Measurements from ENCODE around the gene HDAC7.

The HDAC7 gene

DNA sequence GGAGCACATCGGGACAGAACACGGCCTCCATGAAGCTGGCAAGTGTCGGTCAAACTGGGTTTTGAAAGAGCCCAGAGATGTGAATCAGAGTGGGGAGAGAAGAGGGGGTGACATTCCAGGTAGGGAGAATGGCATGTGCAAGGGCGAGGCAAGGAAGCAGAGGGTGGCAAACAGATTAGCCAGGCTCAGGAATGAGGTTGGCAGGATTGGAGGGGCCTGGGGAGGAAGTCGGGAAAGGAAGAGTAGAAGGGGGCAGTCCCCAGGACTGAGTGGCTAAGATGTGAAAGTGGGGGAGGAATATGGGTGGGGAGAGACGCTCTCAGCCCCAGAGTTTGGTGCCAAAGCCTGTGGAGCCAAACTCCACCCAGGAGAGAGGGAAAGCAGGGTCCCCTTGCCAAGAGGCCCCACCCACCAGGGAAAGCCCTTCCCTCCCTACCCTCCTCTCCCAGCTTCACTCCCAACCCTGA is 5.5 kb upstream of the HDAC7 start:
- FAIRE-seq: no peak
- no peak for DNase-seq (ENCODE audit: insufficient read length)
- TF ChIP-seq TAF1 (IDR thresholded peaks at IDR 0.05; ENCODE audit: borderline replicate concordance, low read depth, low read length) (no peak), POLR2A (IDR thresholded peaks at IDR 0.05; ENCODE audit: low read depth, low read length) (no peak), POLR2AphosphoS5 (IDR thresholded peaks at IDR 0.05; ENCODE audit: low read depth, low read length) (no peak)

DNA sequence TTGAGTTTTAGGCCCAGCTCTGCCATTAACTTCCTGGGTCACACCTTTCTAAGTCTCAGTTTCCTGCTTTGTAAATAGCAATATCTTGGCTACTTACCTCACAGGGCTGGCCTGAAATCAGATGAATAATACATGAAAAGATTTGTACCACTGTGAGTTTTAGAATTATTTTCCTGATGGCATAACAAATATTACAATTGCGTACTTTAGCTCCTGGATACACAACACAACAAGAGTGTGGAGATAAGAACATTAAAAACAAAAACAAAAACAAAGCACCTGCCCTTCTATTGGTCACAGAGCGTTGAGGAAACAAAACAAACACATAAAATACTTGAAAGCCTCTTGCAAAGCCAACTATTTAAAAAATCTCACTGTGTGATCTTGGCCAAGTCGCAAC is 4.9 kb upstream of the HDAC7 start:
- TF ChIP-seq TAF1 (IDR thresholded peaks at IDR 0.05; ENCODE audit: borderline replicate concordance, low read depth, low read length): no peak
- no peak for TF ChIP-seq POLR2AphosphoS5 (IDR thresholded peaks at IDR 0.05; ENCODE audit: low read depth, low read length)
- no peak for TF ChIP-seq POLR2A (IDR thresholded peaks at IDR 0.05; ENCODE audit: low read depth, low read length)
- FAIRE-seq: no peak
- no peak for DNase-seq (ENCODE audit: insufficient read length)

DNA sequence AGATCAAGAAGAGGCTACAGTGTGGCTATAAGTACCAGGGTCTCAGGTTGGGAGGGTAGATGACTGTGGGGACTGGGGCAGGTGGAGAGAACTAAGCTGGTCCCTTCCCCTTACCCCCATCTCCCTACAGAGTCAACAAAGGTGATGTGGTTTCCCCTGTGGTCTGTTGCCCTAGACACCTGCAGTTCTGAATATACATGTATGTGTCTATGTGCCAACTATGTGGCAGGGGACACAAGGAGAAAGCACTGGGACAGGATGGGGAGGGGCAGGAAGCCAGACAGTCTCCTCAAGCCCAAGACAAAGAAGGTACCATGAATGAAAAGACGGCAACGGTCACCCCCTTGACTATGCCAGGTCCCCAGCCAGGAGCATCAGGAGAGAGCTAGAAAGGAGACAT is 4.5 kb upstream of the HDAC7 start:
- TF ChIP-seq POLR2A (IDR thresholded peaks at IDR 0.05; ENCODE audit: low read depth, low read length) (no peak), POLR2AphosphoS5 (IDR thresholded peaks at IDR 0.05; ENCODE audit: low read depth, low read length) (no peak), TAF1 (IDR thresholded peaks at IDR 0.05; ENCODE audit: borderline replicate concordance, low read depth, low read length) (no peak)
- FAIRE-seq (no peak), DNase-seq (ENCODE audit: insufficient read length) (no peak)

DNA sequence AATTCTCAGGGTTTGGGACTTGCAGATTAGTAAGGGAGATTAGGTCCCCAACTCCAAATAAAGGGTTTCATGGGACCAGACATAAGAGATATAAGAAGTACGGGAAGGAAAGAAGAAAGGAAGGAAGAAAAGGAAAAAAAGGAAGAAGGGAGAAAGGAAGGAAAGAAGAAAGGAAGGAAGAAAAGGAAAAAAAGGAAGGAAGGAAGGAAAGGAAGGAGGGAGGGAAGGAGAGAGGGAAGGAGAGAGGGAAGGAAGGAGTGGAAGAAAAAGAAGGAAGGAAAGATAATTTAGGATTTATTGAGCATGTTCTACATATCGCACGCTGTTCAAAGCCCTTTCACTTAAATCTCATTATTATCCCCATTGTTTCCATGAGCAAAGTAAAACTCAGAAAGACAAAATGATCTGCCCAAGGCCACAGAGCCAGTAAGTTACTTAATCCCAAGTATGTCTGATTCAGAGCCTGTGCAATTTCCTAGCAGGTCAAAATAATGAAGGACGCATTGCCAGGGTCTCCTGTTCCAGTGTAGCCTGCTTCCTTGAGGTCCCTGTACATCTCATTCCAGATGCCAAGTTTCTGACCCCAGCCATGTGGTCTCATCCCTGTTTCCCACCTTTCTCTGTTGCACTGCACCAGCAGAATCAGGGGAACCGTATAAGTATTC is 3.9 kb upstream of the HDAC7 start:
- no peak for FAIRE-seq
- no peak for DNase-seq (ENCODE audit: insufficient read length)
- TF ChIP-seq POLR2AphosphoS5 (IDR thresholded peaks at IDR 0.05; ENCODE audit: low read depth, low read length) (no peak), TAF1 (IDR thresholded peaks at IDR 0.05; ENCODE audit: borderline replicate concordance, low read depth, low read length) (no peak), POLR2A (IDR thresholded peaks at IDR 0.05; ENCODE audit: low read depth, low read length) (no peak)

DNA sequence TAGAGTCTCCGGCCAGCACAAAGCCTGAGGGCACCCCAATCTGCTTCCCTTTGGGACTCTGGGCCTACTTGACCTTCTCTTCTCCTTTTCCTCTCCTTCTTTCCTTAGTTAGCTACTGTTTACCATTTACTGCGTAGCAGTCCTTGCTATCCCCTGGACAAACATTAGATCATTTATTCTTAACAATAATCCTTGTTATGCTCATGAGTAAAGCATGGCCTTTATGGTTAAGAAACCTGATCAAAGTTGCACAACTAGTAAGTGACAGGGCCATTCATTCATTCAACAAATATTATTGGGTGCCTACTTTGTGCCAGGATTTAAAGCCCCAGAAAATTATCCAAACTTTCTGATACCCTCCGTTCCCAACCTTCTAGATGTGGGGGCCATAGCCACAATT is 3.2 kb upstream of the HDAC7 start:
- DNase-seq (ENCODE audit: insufficient read length) (no peak), FAIRE-seq (no peak)
- no peak for TF ChIP-seq POLR2A (IDR thresholded peaks at IDR 0.05; ENCODE audit: low read depth, low read length)
- TF ChIP-seq POLR2AphosphoS5 (IDR thresholded peaks at IDR 0.05; ENCODE audit: low read depth, low read length): no peak
- TF ChIP-seq TAF1 (IDR thresholded peaks at IDR 0.05; ENCODE audit: borderline replicate concordance, low read depth, low read length): no peak

DNA sequence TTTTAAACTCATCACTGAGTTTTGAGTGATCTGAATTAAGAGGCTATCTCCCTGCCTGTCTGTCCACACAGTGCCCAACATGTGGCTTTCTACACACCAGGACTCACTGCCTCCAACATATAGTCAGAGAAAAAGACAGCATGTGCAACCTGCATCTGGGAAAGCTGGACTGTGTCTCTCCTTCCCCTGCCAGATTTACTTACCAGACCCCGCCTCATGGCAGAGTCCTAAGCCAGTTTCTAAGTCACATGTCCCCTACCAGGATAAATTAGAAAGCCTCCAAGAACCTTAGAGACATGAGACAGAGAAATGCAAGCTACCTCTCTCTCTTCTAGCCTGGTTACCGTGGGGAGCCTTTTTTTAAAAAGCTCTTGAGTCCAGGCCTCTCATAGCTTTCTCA is 2.7 kb upstream of the HDAC7 start:
- DNase-seq (ENCODE audit: insufficient read length): no peak
- no peak for TF ChIP-seq TAF1 (IDR thresholded peaks at IDR 0.05; ENCODE audit: borderline replicate concordance, low read depth, low read length)
- TF ChIP-seq POLR2A (IDR thresholded peaks at IDR 0.05; ENCODE audit: low read depth, low read length): no peak
- no peak for TF ChIP-seq POLR2AphosphoS5 (IDR thresholded peaks at IDR 0.05; ENCODE audit: low read depth, low read length)
- no peak for FAIRE-seq

DNA sequence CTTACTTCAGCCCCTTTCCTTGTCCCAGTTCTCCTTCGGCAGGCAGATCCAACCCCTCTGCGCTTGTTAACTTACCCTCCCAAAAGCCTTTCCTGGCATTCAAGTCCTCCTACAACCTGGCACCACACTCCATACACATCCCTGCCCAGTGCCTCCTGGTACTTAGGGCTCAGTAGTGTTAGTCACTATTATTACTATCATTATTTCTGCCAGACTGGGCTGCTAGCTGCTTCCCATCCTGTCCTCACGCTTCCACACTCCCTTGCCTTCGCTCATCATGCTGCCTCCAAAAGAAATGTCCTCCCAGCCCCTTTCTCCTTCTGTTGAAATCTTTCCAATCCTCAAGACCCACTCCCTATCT is 1.6 kb upstream of the HDAC7 start:
- no peak for TF ChIP-seq TAF1 (IDR thresholded peaks at IDR 0.05; ENCODE audit: borderline replicate concordance, low read depth, low read length)
- no peak for TF ChIP-seq POLR2AphosphoS5 (IDR thresholded peaks at IDR 0.05; ENCODE audit: low read depth, low read length)
- no peak for TF ChIP-seq POLR2A (IDR thresholded peaks at IDR 0.05; ENCODE audit: low read depth, low read length)
- FAIRE-seq: no peak
- DNase-seq (ENCODE audit: insufficient read length): no peak

DNA sequence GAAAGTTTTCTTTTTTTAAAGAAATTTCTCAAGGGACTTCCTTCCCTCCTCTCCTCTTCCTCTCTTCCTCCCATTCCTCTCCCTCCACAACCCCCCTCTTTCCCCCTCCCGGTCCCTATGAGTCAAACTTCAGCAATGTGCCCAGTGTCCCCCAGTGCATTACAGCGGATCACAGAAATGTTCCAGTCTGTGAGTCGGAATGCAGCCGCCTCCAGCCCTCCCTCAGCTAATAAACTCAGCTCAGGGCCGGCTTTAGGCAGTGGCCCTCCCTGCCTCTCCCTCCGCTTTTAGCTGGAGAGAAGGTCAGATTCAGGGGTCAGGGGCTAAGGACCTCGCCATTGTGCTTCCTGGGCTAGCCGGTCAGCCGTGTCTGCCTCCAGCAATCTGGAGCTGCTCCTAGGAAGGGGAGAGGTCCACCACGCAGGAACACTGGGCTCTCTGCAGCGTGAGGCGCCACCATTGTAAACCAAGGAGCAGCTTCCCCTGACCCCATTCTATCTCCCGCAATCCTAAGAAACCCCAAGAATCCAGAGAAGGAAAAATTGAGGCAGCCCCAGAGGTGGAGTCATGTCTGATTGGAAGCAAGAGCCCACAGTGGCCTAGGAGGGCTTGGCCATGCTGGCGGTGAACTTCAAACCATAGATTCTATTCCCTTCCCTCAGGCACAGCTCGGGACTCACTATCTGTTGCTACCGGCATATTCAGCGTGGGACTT is 1.1 kb upstream of the HDAC7 start:
- TF ChIP-seq POLR2AphosphoS5 (IDR thresholded peaks at IDR 0.05; ENCODE audit: low read depth, low read length) (no peak), POLR2A (IDR thresholded peaks at IDR 0.05; ENCODE audit: low read depth, low read length) (no peak), TAF1 (IDR thresholded peaks at IDR 0.05; ENCODE audit: borderline replicate concordance, low read depth, low read length) (no peak)
- FAIRE-seq: no peak
- DNase-seq (ENCODE audit: insufficient read length): no peak

DNA sequence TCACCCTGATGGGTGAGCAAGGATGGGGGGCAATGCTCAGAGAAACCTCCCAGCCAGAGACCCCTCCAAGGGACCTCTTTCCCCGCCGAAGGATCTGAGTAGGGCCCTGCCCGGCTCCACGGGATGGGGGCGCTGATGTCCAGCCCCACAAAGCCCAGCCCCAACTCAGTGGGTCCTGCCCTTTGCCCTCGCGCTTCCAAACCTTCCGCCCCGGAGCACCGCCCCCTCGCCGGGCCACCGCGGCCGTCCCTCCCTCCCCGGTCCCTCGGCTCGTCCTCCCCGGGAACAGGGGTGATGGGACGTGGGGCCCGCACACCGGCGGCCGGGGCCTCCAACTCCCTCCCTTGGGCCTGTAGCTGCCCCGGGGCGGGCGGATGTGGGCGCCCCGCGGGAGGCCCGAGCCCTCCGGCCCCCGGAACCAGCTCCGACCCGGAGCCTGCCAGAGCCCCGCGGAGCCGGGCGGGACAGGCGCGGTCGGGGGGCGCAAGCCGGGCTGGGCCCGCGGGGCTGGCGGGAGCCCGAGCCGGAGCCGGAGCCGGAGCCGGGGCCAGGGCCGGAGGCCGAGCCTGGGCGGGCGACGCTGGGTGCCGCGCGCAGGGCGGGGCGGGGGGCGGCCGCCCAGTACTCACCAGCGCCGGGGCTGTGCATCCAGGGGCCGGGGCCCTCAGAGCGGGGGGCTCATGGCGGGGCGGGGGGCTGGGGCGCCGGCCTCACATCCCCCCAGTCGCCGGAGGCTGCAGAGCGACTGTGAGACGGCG is 386 bp downstream of the HDAC7 start:
- TF ChIP-seq POLR2A (IDR thresholded peaks at IDR 0.05; ENCODE audit: low read depth, low read length) (peak; percentile 23; the same call in 1 of the 2 replicates), POLR2AphosphoS5 (IDR thresholded peaks at IDR 0.05; ENCODE audit: low read depth, low read length) (no peak)
- FAIRE-seq (peak; percentile 73), DNase-seq (ENCODE audit: insufficient read length) (peak; percentile 53)

DNA sequence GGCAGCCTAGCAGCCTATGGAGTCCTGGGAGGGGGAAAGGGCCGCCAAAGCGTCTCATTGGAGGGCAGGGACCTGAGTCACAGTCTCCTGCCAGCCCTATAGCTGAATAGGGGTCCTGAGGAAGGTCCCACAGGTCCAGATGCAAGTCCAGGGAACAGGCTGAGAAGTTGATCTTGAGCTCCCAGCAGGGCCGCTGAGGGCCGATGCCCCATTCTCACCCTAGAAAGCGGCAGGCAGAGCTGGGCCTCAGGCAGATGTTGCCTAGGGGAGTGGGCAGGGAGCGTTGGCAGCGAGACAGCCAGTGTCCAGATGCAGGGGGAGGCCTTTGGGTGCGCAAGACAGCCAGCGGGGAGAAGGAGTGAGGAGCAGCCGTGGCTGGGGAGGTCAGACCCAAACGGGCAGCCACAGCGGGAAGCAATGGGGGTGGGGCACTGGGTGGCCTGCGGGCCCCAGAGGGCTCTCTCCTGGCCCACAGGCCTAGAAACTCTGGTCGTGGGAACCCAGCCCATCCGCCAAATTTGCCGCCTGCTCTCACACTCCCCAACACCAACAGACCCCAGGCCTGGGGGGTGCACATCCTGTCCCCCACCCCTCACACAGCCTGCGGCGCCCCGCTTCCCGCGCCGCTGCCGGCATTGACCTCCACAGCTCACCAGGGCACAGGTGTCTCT is 1.1 kb downstream of the HDAC7 start:
- FAIRE-seq: no peak
- TF ChIP-seq POLR2A (IDR thresholded peaks at IDR 0.05; ENCODE audit: low read depth, low read length) (peak; percentile 15; the same call in 1 of the 2 replicates), POLR2AphosphoS5 (IDR thresholded peaks at IDR 0.05; ENCODE audit: low read depth, low read length) (no peak)
- DNase-seq (ENCODE audit: insufficient read length): no peak

DNA sequence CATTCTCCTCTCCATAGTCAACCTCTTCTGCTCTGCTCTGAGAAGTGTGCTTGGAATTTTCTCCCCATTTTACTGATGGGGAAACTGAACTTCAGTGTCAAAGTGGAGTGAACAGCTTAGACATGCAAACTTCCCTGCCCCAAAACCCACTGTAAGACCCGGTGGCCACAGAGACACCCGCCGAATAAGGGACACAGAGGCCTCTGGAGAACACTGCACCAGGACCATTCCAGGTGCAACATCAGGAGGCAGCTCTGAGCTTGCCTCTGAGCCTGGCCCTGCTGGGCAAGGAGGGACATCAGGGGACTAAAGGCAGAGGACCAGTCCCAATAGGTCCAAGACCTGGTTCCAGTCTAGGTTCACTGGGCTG is 1.7 kb downstream of the HDAC7 start:
- DNase-seq (ENCODE audit: insufficient read length): no peak
- TF ChIP-seq POLR2A (IDR thresholded peaks at IDR 0.05; ENCODE audit: low read depth, low read length): no peak
- no peak for TF ChIP-seq TAF1 (IDR thresholded peaks at IDR 0.05; ENCODE audit: borderline replicate concordance, low read depth, low read length)
- TF ChIP-seq POLR2AphosphoS5 (IDR thresholded peaks at IDR 0.05; ENCODE audit: low read depth, low read length): no peak
- FAIRE-seq: no peak

Data from GM12892 (cell line).